OCI-LY3 (cell line): Measurements from ENCODE around the gene TIMMDC1.

Experiments used
- CTCF ChIP-seq: fragments of 200-600, 300-600 bp; sonication (generic); IDR thresholded peaks from 2 replicates; pipeline ENCODE4 v1.5.1; 2014; ENCODE audit warnings: antibody characterized with exemption, low read length, low read depth
- EZH2phosphoT487 ChIP-seq: fragments of 200-600 bp; shearing (Covaris generic); IDR thresholded peaks from 2 replicates; pipeline ENCODE4 v1.6.1; 2018; ENCODE audit warnings: antibody characterized with exemption, mixed run types, low read depth

- TF ChIP-seq CTCF (no peak), EZH2phosphoT487 (no peak)
Observed at GRCh38 chr3:119553823-119554415, 55.6 kb downstream of the TIMMDC1 start.
